ENCODE measurements around the gene TRPM7. TPM values are rescaled to one million over a fixed set of nuclear protein-coding genes. Genes with fewer than 3 reads are reported as not detected.

The TRPM7 gene
- total and polyA plus RNA-seq, 2 of the 13 experiments (the other 11 are each of a cell fraction or from before 2014, with no cell fraction given) = 11.0 to 36.0 TPM

- no peaks in the 10 kb centered on the region for H3K79me2 ChIP-seq (ENCODE audit: insufficient read depth, low read length)
- H3K27ac ChIP-seq (ENCODE audit: extremely low read length, insufficient read depth, low read length) = no peak overlapping the region
- TF ChIP-seq PITX1 (CRISPR knock-in tag; IDR thresholded peaks at IDR 0.05) (no peak), THAP8 (CRISPR knock-in tag; IDR thresholded peaks at IDR 0.05; ENCODE audit: borderline replicate concordance) (no peak), PHF20 (CRISPR knock-in tag; IDR thresholded peaks at IDR 0.05) (no peak), SATB2 (CRISPR knock-in tag; IDR thresholded peaks at IDR 0.05) (no peak), MED13 (CRISPR knock-in tag; IDR thresholded peaks at IDR 0.05) (no peak), FOXK2 (IDR thresholded peaks at IDR 0.05) (no peak), ZNF484 (CRISPR knock-in tag; IDR thresholded peaks at IDR 0.05; ENCODE audit: borderline replicate concordance, low read depth) (no peak), ZNF496 (CRISPR knock-in tag; IDR thresholded peaks at IDR 0.05; ENCODE audit: insufficient replicate concordance) (no peak), TCF7 (IDR thresholded peaks at IDR 0.05; ENCODE audit: low read depth) (no peak), FOXM1 (CRISPR knock-in tag; IDR thresholded peaks at IDR 0.05) (no peak), SCMH1 (CRISPR knock-in tag; IDR thresholded peaks at IDR 0.05; ENCODE audit: borderline replicate concordance) (no peak), NFIC (IDR thresholded peaks at IDR 0.05; ENCODE audit: low read length) (no peak), ZBTB3 (CRISPR knock-in tag; IDR thresholded peaks at IDR 0.05; ENCODE audit: borderline replicate concordance, low read depth) (no peak), REPIN1 (CRISPR knock-in tag; IDR thresholded peaks at IDR 0.05; ENCODE audit: borderline replicate concordance, low read depth) (no peak), MNT (IDR thresholded peaks at IDR 0.05) (no peak), ZIK1 (CRISPR knock-in tag; IDR thresholded peaks at IDR 0.05; ENCODE audit: borderline replicate concordance, low read depth) (no peak), ZNF574 (CRISPR knock-in tag; IDR thresholded peaks at IDR 0.05) (no peak), RXRB (CRISPR knock-in tag; IDR thresholded peaks at IDR 0.05; ENCODE audit: borderline replicate concordance) (no peak), ZSCAN31 (CRISPR knock-in tag; IDR thresholded peaks at IDR 0.05; ENCODE audit: low read depth) (no peak)
- H3K4me1 ChIP-seq (ENCODE audit: insufficient read depth, low read length) = no peaks in the 10 kb centered on the region
- POLR2A ChIA-PET = no interaction called here
- H3K4me3 ChIP-seq (replicated peaks in 1 of 3; ENCODE audit: insufficient read depth in 1 of 3, low read depth in 2 of 3, low read length in 3 of 3) = no peak overlapping the region
- in situ Hi-C loops (cut with HindIII; ENCODE audit: extremely low pct_ligation_motif_present, low pct_unique_long_range_greater_than_20kb) = no loop called here
- no peak overlapping the region for H2AFZ ChIP-seq (ENCODE audit: low read length)
- CTCF ChIA-PET (ENCODE audit: low intra/inter-chr PET ratio, low total read pairs) = no interaction called here
- H3K36me3 ChIP-seq (replicated peaks in 1 of 2; ENCODE audit: control insufficient read depth in 1 of 2, insufficient read depth in 2 of 2, low read length in 2 of 2) = no peaks in the 10 kb centered on the region
- FAIRE-seq = no peak
- DNase-seq (ENCODE audit: low spot score) = no peak
- intact Hi-C loops (cut with micrococcal nuclease; ENCODE audit: unreplicated experiment) = no loop called here
- no peak overlapping the region for H3K9ac ChIP-seq (ENCODE audit: insufficient read depth, low read depth, low read length)
- H3K9me3 ChIP-seq (ENCODE audit: low read length) = no peaks in the 10 kb centered on the region
- no TSS peak for BruUV-seq (replicated peaks)
- H4K20me1 ChIP-seq (ENCODE audit: insufficient read depth, low read length) = no peaks in the 10 kb centered on the region
- H3K4me2 ChIP-seq (ENCODE audit: low read depth, low read length) = no peak overlapping the region
- 86% methylated on average over 4 of the region's 4 CpGs for WGBS (ENCODE audit: low lambda C conversion rate)
- H3K27me3 ChIP-seq (ENCODE audit: control insufficient read depth in 1 of 2, insufficient read depth in 2 of 2, low read length in 2 of 2) = no peaks in the 10 kb centered on the region; a peak in 1 of 5 replicates
- ATAC-seq = no peak
Observed at GRCh38 chr15:50552238-50552637, 134.4 kb downstream of the TRPM7 start.
